SU-DHL-6 (cell line): ENCODE measurements around the gene ROMO1.

Experiments
- EZH2phosphoT487 ChIP-seq: fragments of 200-600 bp; sonication (generic), shearing (Covaris generic); conservative IDR thresholded peaks from 2 replicates; pipeline ENCODE4 v1.6.1; 2018; ENCODE audit warnings: mild to moderate bottlenecking, antibody characterized with exemption, low read length, moderate library complexity, mixed read lengths
- TF ChIP-seq, protein P1 (sequence below): fragments of 200-600 bp; sonication (generic); IDR thresholded peaks from one replicate; pipeline ENCODE4 v1.5.1; 2017; ENCODE audit warnings: antibody characterized with exemption, mild to moderate bottlenecking, low read length, moderate library complexity; ENCODE audit not compliant: insufficient read depth, poor library complexity, severe bottlenecking

DNA sequence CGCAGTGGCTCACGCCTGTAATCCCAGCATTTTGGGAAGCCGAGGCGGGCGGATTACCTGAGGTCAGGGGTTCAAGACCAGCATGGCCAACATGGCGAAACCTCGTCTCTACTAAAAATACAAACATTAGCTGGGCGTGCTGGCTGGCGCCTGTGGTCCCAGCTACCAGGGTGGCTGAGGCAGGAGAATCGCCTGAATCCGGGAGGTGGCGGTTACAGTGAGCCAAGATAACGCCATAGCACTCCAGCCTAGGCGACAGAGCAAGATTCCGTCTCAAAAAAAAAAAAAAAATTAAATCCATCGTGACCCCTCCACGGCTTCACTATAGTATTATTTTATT, 33.3 kb upstream of the ROMO1 start:
- TF ChIP-seq, protein P1, sequence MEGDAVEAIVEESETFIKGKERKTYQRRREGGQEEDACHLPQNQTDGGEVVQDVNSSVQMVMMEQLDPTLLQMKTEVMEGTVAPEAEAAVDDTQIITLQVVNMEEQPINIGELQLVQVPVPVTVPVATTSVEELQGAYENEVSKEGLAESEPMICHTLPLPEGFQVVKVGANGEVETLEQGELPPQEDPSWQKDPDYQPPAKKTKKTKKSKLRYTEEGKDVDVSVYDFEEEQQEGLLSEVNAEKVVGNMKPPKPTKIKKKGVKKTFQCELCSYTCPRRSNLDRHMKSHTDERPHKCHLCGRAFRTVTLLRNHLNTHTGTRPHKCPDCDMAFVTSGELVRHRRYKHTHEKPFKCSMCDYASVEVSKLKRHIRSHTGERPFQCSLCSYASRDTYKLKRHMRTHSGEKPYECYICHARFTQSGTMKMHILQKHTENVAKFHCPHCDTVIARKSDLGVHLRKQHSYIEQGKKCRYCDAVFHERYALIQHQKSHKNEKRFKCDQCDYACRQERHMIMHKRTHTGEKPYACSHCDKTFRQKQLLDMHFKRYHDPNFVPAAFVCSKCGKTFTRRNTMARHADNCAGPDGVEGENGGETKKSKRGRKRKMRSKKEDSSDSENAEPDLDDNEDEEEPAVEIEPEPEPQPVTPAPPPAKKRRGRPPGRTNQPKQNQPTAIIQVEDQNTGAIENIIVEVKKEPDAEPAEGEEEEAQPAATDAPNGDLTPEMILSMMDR: no peak
- no peak for TF ChIP-seq EZH2phosphoT487
